Neural progenitor cell (in vitro differentiated cells): Measurements from ENCODE around the gene MEGF10.

Source experiments
- EZH2 ChIP-seq: fragments of 200-600 bp; sonication (generic); IDR thresholded peaks from 2 replicates; pipeline ENCODE4 v1.6.1; 2017; ENCODE audit warnings: antibody characterized with exemption, mild to moderate bottlenecking, moderate library complexity
- EZH2phosphoT487 ChIP-seq: fragments of 200-600 bp; sonication (generic); IDR thresholded peaks from 2 replicates; pipeline ENCODE4 v1.6.1; 2017; ENCODE audit warnings: antibody characterized with exemption
- TF ChIP-seq, protein P1 (sequence below): fragments of 200-600 bp; sonication (generic); IDR thresholded peaks from 2 replicates; pipeline ENCODE4 v1.5.1; 2017; ENCODE audit warnings: antibody characterized with exemption, mild to moderate bottlenecking

DNA sequence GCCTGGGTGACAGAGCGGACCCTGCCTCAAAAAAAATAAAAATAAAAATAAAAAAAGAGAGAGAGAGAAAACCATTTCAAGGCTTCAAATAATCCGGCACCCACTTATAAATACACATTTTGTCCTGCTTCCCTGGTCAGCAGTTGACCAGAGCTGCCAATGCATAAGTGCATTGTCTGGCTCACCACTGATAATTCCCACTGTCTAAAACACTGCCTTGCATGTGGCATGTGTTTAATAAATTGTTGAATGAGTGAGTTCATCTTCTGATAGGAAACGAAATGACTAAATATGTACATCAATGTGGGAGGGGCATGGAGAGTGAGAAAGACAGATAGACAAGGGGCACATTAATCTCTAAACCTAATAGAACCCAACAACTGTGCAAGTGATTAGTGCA lies 42.9 kb downstream of the MEGF10 start:
- TF ChIP-seq, protein P1, sequence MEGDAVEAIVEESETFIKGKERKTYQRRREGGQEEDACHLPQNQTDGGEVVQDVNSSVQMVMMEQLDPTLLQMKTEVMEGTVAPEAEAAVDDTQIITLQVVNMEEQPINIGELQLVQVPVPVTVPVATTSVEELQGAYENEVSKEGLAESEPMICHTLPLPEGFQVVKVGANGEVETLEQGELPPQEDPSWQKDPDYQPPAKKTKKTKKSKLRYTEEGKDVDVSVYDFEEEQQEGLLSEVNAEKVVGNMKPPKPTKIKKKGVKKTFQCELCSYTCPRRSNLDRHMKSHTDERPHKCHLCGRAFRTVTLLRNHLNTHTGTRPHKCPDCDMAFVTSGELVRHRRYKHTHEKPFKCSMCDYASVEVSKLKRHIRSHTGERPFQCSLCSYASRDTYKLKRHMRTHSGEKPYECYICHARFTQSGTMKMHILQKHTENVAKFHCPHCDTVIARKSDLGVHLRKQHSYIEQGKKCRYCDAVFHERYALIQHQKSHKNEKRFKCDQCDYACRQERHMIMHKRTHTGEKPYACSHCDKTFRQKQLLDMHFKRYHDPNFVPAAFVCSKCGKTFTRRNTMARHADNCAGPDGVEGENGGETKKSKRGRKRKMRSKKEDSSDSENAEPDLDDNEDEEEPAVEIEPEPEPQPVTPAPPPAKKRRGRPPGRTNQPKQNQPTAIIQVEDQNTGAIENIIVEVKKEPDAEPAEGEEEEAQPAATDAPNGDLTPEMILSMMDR: no peak
- no peak for TF ChIP-seq EZH2
- no peak for TF ChIP-seq EZH2phosphoT487
